Left forelimb (tissue), 1 donor: ENCODE results near the gene CTNNAL1.
"Not testable (repeated sequence)": the region's sequence is repeated elsewhere in the genome, so short reads cannot be mapped to it uniquely, and the experiment has no call there.

Experiments
- DNase-seq: peaks from one replicate; pipeline ENCODE4 v3.0.0-alpha.2; 2018; ENCODE audit warnings: low spot score

The CTNNAL1 gene

GRCh38 chr9:108924466-108924865, 88.8 kb downstream of the CTNNAL1 start:
- no peak for DNase-seq

GRCh38 chr9:108921200-108921599, 92.1 kb downstream of the CTNNAL1 start:
- DNase-seq = no peak

- DNase-seq = not testable (repeated sequence)
Measured at GRCh38 chr9:108920401-108920800, 92.9 kb downstream of the CTNNAL1 start.

GRCh38 chr9:108919517-108919916, 93.8 kb downstream of the CTNNAL1 start:
- no peak for DNase-seq

GRCh38 chr9:108913391-108913790, 99.9 kb downstream of the CTNNAL1 start:
- no peak for DNase-seq

GRCh38 chr9:108911820-108912219, 101.5 kb downstream of the CTNNAL1 start:
- DNase-seq = no peak

GRCh38 chr9:108910914-108911313, 102.4 kb downstream of the CTNNAL1 start:
- no peak for DNase-seq

GRCh38 chr9:108910402-108910801, 102.9 kb downstream of the CTNNAL1 start:
- DNase-seq = no peak

GRCh38 chr9:108905494-108905893, 107.8 kb downstream of the CTNNAL1 start:
- DNase-seq = no peak

- DNase-seq = no peak
Measured at GRCh38 chr9:108904161-108904560, 109.1 kb downstream of the CTNNAL1 start.

- DNase-seq = no peak
Measured at GRCh38 chr9:108903420-108904103, 109.7 kb downstream of the CTNNAL1 start.

GRCh38 chr9:108900176-108900575, 113.1 kb downstream of the CTNNAL1 start:
- no peak for DNase-seq

- not testable (repeated sequence) for DNase-seq
Measured at GRCh38 chr9:108899023-108899695, 114.1 kb downstream of the CTNNAL1 start.

GRCh38 chr9:108897324-108898096, 115.8 kb downstream of the CTNNAL1 start:
- DNase-seq = no peak

GRCh38 chr9:108894225-108894997, 118.9 kb downstream of the CTNNAL1 start:
- DNase-seq = no peak
